Cardiac fibroblast (primary cell): ENCODE data around the gene ACSL6.
A peak's percentile ranks its signal among the peaks of the same experiment; 100 is the strongest.

Experiments used
- DNase-seq, 2 donors: peaks; one replicate each; pipeline versions ENCODE4 v3.0.0 to v3.0.0-alpha.2; 2010; ENCODE audit warnings: low read depth in 2 of 2
- H3K4me3 ChIP-seq, 2 donors: replicated peaks in 1 of 2; 1 replicate in 1 of 2; 2 replicates in 1 of 2; pipeline ENCODE4 v1.5.1; 2011; ENCODE audit warnings: low read depth in 2 of 2, low read length in 2 of 2, mild to moderate bottlenecking in 2 of 2, moderate library complexity in 1 of 2
- CTCF ChIP-seq: IDR thresholded peaks from one replicate; pipeline ENCODE4 v1.5.1; 2011; ENCODE audit warnings: low read depth, mild to moderate bottlenecking, low read length, inconsistent platforms

The ACSL6 gene

GRCh38 chr5:132011622-132012343, at the start of gene ACSL6:
Gene ACSL6 (minus strand): TSS chr5:132011658. CDS start chr5:132011553, 105 bp downstream.
- no peak for TF ChIP-seq CTCF
- peak within 1 kb of the TSS; percentile 39 to 53 for H3K4me3 ChIP-seq
- DNase-seq: no peak

GRCh38 chr5:132060501-132061161, 49.2 kb upstream of the ACSL6 start, which contains the start of gene IL3:
Gene IL3 (plus strand): TSS chr5:132060655. CDS start chr5:132060707, 52 bp downstream.
- no peak for TF ChIP-seq CTCF
- no peak for DNase-seq
- no peak within 1 kb of the TSS for H3K4me3 ChIP-seq

GRCh38 chr5:132059696-132060500, 48.4 kb upstream of the ACSL6 start:
- no peak for DNase-seq
- H3K4me3 ChIP-seq: no peak overlapping the region
- no peak for TF ChIP-seq CTCF

GRCh38 chr5:132059043-132059695, 47.7 kb upstream of the ACSL6 start:
- DNase-seq: no peak
- TF ChIP-seq CTCF: no peak
- H3K4me3 ChIP-seq: no peak overlapping the region

- TF ChIP-seq CTCF: no peak
- DNase-seq: no peak
Observed at GRCh38 chr5:132058646-132059042, 47.2 kb upstream of the ACSL6 start.

GRCh38 chr5:132057498-132058255, 46.2 kb upstream of the ACSL6 start:
- no peak for DNase-seq
- no peak overlapping the region for H3K4me3 ChIP-seq
- TF ChIP-seq CTCF: no peak

More at GRCh38 chr5:132058646-132059042, 47.2 kb upstream of the ACSL6 start:
- H3K4me3 ChIP-seq: no peak overlapping the region
